Activated CD8-positive, alpha-beta memory T cell treated with anti-CD3 and anti-CD28 coated beads for 36 hours (primary cell): Measurements from ENCODE around the gene MRPS5. TPM values are rescaled to one million over a fixed set of nuclear protein-coding genes. Genes with fewer than 3 reads are reported as not detected.

ENCODE experiments used
- CTCF ChIA-PET: fragments of 350-600 bp; sonication (Branson Sonifier 250); formaldehyde crosslinking; loops from one replicate; lab custom pipeline; 2021; ENCODE audit warnings: antibody characterized with exemption; lab: Charles Lee
- POLR2A ChIA-PET: fragments of 350-600 bp; sonication (Branson Sonifier 250); formaldehyde crosslinking; loops from one replicate; lab custom pipeline; 2021; ENCODE audit warnings: antibody characterized with exemption; lab: Charles Lee
- total RNA-seq, 2 experiments: library from RNA; stranded (reverse); gene quantifications; one replicate each; pipeline ENCODE4 v1.2.3, GENCODE V29; 2021

The MRPS5 gene
- total RNA-seq, 2 experiments from 2014 or later: 83.5 to 84.0 TPM

- POLR2A ChIA-PET: no interaction called here
- CTCF ChIA-PET: interaction anchor here (0.9 to 3.6 kb wide), 6 partner anchors 9 to 30 kb away, joined by 3 to 27 read pairs (median 5); no protein-coding TSS in a partner anchor
Measured at GRCh38 chr2:95053543-95053942, 68.1 kb downstream of the MRPS5 start.

- POLR2A ChIA-PET: no interaction called here
- CTCF ChIA-PET: interaction anchor here (0.8 to 3.6 kb wide), 8 partner anchors 9 to 30 kb away, joined by 3 to 27 read pairs (median 4); no protein-coding TSS in a partner anchor
Measured at GRCh38 chr2:95052804-95053479, 68.7 kb downstream of the MRPS5 start.

- CTCF ChIA-PET: interaction anchor here (0.8 to 3.6 kb wide), 6 partner anchors 9 to 29 kb away, joined by 3 to 27 read pairs (median 4); no protein-coding TSS in a partner anchor
- POLR2A ChIA-PET: no interaction called here
Measured at GRCh38 chr2:95052307-95052706, 69.3 kb downstream of the MRPS5 start.

GRCh38 chr2:95051626-95052025 is 70.0 kb downstream of the MRPS5 start:
- CTCF ChIA-PET: interaction anchor here (2.1 to 3.6 kb wide), 2 partner anchors 25 to 28 kb away, joined by 7 to 27 read pairs; no protein-coding TSS in a partner anchor
- POLR2A ChIA-PET: no interaction called here

GRCh38 chr2:95050385-95051300 is 71.0 kb downstream of the MRPS5 start:
- CTCF ChIA-PET: interaction anchor here (1.2 kb wide), 1 partner anchor 25 kb away, joined by 4 read pairs; the partner anchor contains the start of gene MAL
- POLR2A ChIA-PET: no interaction called here

GRCh38 chr2:95049961-95050360 is 71.6 kb downstream of the MRPS5 start:
- CTCF ChIA-PET: interaction anchor here (1.2 kb wide), 1 partner anchor 24 kb away, joined by 4 read pairs; the partner anchor contains the start of gene MAL
- POLR2A ChIA-PET: no interaction called here

GRCh38 chr2:95049683-95049955 is 72.0 kb downstream of the MRPS5 start:
- ChIA-PET POLR2A (no interaction called here), CTCF (no interaction called here)

- ChIA-PET CTCF (interaction anchor here (0.7 kb wide), 1 partner anchor 24 kb away, joined by 3 read pairs; no protein-coding TSS in a partner anchor), POLR2A (no interaction called here)
Measured at GRCh38 chr2:95048825-95049682, 72.6 kb downstream of the MRPS5 start.

- ChIA-PET POLR2A (no interaction called here), CTCF (no interaction called here)
Measured at GRCh38 chr2:95047629-95048510, 73.7 kb downstream of the MRPS5 start.

- ChIA-PET CTCF (no interaction called here), POLR2A (no interaction called here)
Measured at GRCh38 chr2:95046371-95047112, 75.1 kb downstream of the MRPS5 start.

GRCh38 chr2:95044601-95045000 is 77.0 kb downstream of the MRPS5 start:
- POLR2A ChIA-PET: no interaction called here
- CTCF ChIA-PET: interaction anchor here (0.5 to 3.7 kb wide), 3 partner anchors 9 to 32 kb away, joined by 3 to 12 read pairs (median 4); no protein-coding TSS in a partner anchor

GRCh38 chr2:95043300-95044093 is 78.1 kb downstream of the MRPS5 start:
- ChIA-PET CTCF (interaction anchor here (0.6 to 3.7 kb wide), 6 partner anchors 10 to 36 kb away, joined by 3 to 12 read pairs (median 4); no protein-coding TSS in a partner anchor), POLR2A (no interaction called here)

GRCh38 chr2:95042472-95043271 is 78.9 kb downstream of the MRPS5 start:
- POLR2A ChIA-PET: no interaction called here
- CTCF ChIA-PET: interaction anchor here (1.1 to 3.7 kb wide), 5 partner anchors 11 to 37 kb away, joined by 3 to 12 read pairs (median 6); no protein-coding TSS in a partner anchor

- POLR2A ChIA-PET: interaction anchor here (1.0 kb wide), 1 partner anchor 16 kb away, joined by 3 read pairs; the partner anchor contains the start of gene MAL
Measured at GRCh38 chr2:95041824-95042442, 79.7 kb downstream of the MRPS5 start.

More at GRCh38 chr2:95041824-95042442, 79.7 kb downstream of the MRPS5 start:
- CTCF ChIA-PET: interaction anchor here (0.9 to 1.8 kb wide), 2 partner anchors 10 to 19 kb away, joined by 3 to 9 read pairs; no protein-coding TSS in a partner anchor
